ENCODE measurements around the gene HOXC10. TPM values are rescaled to one million over a fixed set of nuclear protein-coding genes. Genes with fewer than 3 reads are reported as not detected.

The HOXC10 gene
- total and polyA plus RNA-seq, 2 donors (not counting 1 experiment from before 2014, with no cell fraction given) = not detected

- Mint-ChIP-seq H3K27me3 (peaks cover 74% of the 10 kb centered on the region), H3K9me3 (ENCODE audit: insufficient read depth) (no peaks in the 10 kb centered on the region), H3K4me1 (peaks cover 32% of the 10 kb centered on the region), H3K4me3 (peak overlapping the region; percentile 82), H3K27ac (peak overlapping the region; percentile 0)
- no peak for TF ChIP-seq EZH2 (IDR thresholded peaks at IDR 0.05; ENCODE audit: borderline replicate concordance, insufficient read depth, low read depth, low read length, poor library complexity, severe bottlenecking)
- TF ChIP-seq, protein P1, sequence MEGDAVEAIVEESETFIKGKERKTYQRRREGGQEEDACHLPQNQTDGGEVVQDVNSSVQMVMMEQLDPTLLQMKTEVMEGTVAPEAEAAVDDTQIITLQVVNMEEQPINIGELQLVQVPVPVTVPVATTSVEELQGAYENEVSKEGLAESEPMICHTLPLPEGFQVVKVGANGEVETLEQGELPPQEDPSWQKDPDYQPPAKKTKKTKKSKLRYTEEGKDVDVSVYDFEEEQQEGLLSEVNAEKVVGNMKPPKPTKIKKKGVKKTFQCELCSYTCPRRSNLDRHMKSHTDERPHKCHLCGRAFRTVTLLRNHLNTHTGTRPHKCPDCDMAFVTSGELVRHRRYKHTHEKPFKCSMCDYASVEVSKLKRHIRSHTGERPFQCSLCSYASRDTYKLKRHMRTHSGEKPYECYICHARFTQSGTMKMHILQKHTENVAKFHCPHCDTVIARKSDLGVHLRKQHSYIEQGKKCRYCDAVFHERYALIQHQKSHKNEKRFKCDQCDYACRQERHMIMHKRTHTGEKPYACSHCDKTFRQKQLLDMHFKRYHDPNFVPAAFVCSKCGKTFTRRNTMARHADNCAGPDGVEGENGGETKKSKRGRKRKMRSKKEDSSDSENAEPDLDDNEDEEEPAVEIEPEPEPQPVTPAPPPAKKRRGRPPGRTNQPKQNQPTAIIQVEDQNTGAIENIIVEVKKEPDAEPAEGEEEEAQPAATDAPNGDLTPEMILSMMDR (IDR thresholded peaks at IDR 0.05) = no peak
- peaks cover 30 to 55% of the 10 kb centered on the region in 2 donors for H3K4me1 ChIP-seq (ENCODE audit: control insufficient read depth in 2 of 2, insufficient read depth in 2 of 2, low read length in 2 of 2)
- no peak overlapping the region for H3K27ac ChIP-seq (ENCODE audit: low read length in 2 of 2)
- H4K20me1 ChIP-seq (ENCODE audit: control insufficient read depth, insufficient read depth, low read length, poor library complexity, severe bottlenecking) = no peaks in the 10 kb centered on the region
- ATAC-seq (ENCODE audit: low read depth) (no peak), DNase-seq (no peak)
- H3K4me2 ChIP-seq (replicated peaks; ENCODE audit: low read depth, low read length, poor library complexity, severe bottlenecking) = peak overlapping the region; percentile 92
- H3K4me3 ChIP-seq (ENCODE audit: control extremely low read depth in 1 of 5, extremely low read depth in 1 of 5, insufficient read depth in 1 of 5, low read depth in 2 of 5, low read length in 4 of 5) = peak overlapping the region in 4 of 5 experiments; percentile 37 to 65 (median 50)
- intact Hi-C loops (cut with micrococcal nuclease) = loop anchor here (1.0 to 10.0 kb wide), 6 partner anchors 46 to 358 kb away; partner anchors contain the start of genes CBX5, GPR84, HNRNPA1 and HOXC4
- peak overlapping the region; percentile 59 for H3K9ac ChIP-seq (ENCODE audit: low read length)
- peaks cover 0 to 44% (median 0%) of the 10 kb centered on the region in 3 donors for H3K9me3 ChIP-seq (ENCODE audit: control extremely low read depth in 1 of 3, control insufficient read depth in 2 of 3, insufficient read depth in 1 of 3, low read length in 2 of 3)
- H3K36me3 ChIP-seq (replicated peaks in 1 of 2; ENCODE audit: control extremely low read depth in 1 of 2, control insufficient read depth in 1 of 2, extremely low read depth in 1 of 2, insufficient read depth in 2 of 2, low read length in 1 of 2) = no peaks in the 10 kb centered on the region
- no peaks in the 10 kb centered on the region for H3K79me2 ChIP-seq (ENCODE audit: control insufficient read depth, insufficient read depth, low read length)
- 8% methylated on average over 19 of the region's 22 CpGs for whole genome bisulfite sequencing (ENCODE audit: insufficient coverage)
- H3K27me3 ChIP-seq (replicated peaks in 1 of 4; ENCODE audit: control extremely low read depth in 1 of 4, control insufficient read depth in 3 of 4, insufficient read depth in 4 of 4, low read length in 3 of 4) = peaks cover 0 to 96% (median 82%) of the 10 kb centered on the region in 4 experiments
- ChIA-PET POLR2A (interaction anchor here (0.6 to 1.0 kb wide), 3 partner anchors 25 to 210 kb away, joined by 3 to 4 read pairs (median 3); no protein-coding TSS in a partner anchor), CTCF (interaction anchor here (0.9 to 6.7 kb wide), 21 partner anchors 8 to 394 kb away, joined by 3 to 159 read pairs (median 6); partner anchors contain the start of genes HOXC4, HOXC5, HOXC6 and SMUG1)
- H2AFZ ChIP-seq (ENCODE audit: insufficient read depth, low read depth, low read length, poor library complexity, severe bottlenecking) = peak overlapping the region; percentile 62
Measured at GRCh38 chr12:54006559-54007220, 21.7 kb downstream of the HOXC10 start.
